Neural cell (in vitro differentiated cells): Measurements from ENCODE around the gene ABCC3. TPM values are rescaled to one million over a fixed set of nuclear protein-coding genes. Genes with fewer than 3 reads are reported as not detected.

Experiments
- H2AFZ ChIP-seq: fragments of 200-600, 300-800 bp; sonication (generic), shearing (Covaris generic); 2 replicates; pipeline ENCODE4 v1.6.0; 2014; ENCODE audit warnings: low read depth, mild to moderate bottlenecking, antibody characterized with exemption, low read length, moderate library complexity
- H3F3A ChIP-seq: fragments of 200-600 bp; shearing (Covaris generic); 2 replicates; pipeline ENCODE4 v1.6.1; 2016; ENCODE audit warnings: mild to moderate bottlenecking, moderate library complexity, mixed read lengths, antibody characterized with exemption, low read length; ENCODE audit not compliant: insufficient read depth, poor library complexity, severe bottlenecking
- H3K27ac ChIP-seq: fragments of 200-600, 300-800 bp; sonication (generic), shearing (Covaris generic); 2 replicates; pipeline ENCODE4 v1.5.1; 2014; ENCODE audit warnings: mild to moderate bottlenecking, low read length, moderate library complexity
- H3K27me3 ChIP-seq: fragments of 300-800, 200-600 bp; sonication (generic), shearing (Covaris generic); 2 replicates; pipeline ENCODE4 v1.6.0; 2014; ENCODE audit warnings: mild to moderate bottlenecking, low read depth, low read length, moderate library complexity; ENCODE audit not compliant: insufficient read depth
- H3K36me3 ChIP-seq: fragments of 300-800, 200-600 bp; sonication (generic), shearing (Covaris generic); 2 replicates; pipeline ENCODE4 v1.5.1; 2014; ENCODE audit warnings: mild to moderate bottlenecking, antibody characterized with exemption, low read length, moderate library complexity; ENCODE audit not compliant: insufficient read depth
- H3K4me2 ChIP-seq: fragments of 300-800, 200-600 bp; sonication (generic), shearing (Covaris generic); 2 replicates; pipeline ENCODE4 v1.6.0; 2014; ENCODE audit warnings: mild to moderate bottlenecking, low read length
- H3K4me3 ChIP-seq: fragments of 300-800, 200-600 bp; sonication (generic), shearing (Covaris generic); 2 replicates; pipeline ENCODE4 v1.5.1; 2014; ENCODE audit warnings: mild to moderate bottlenecking, low read length, moderate library complexity
- H3K79me2 ChIP-seq: fragments of 200-600 bp; shearing (Covaris generic); replicated peaks from 2 replicates; pipeline ENCODE4 v1.6.0; 2014; ENCODE audit warnings: mild to moderate bottlenecking, low read length, moderate library complexity; ENCODE audit not compliant: insufficient read depth
- H3K9ac ChIP-seq: fragments of 300-800, 200-600 bp; sonication (generic), shearing (Covaris generic); 2 replicates; pipeline ENCODE4 v1.6.1; 2016; ENCODE audit warnings: mild to moderate bottlenecking, low read length, mixed read lengths
- H3K9me2 ChIP-seq: fragments of 200-600 bp; shearing (Covaris generic); 2 replicates; pipeline ENCODE4 v1.6.1; 2016; ENCODE audit warnings: mild to moderate bottlenecking, low read length, mixed read lengths; ENCODE audit not compliant: insufficient read depth
- H3K9me3 ChIP-seq: fragments of 200-600, 300-800 bp; sonication (generic), shearing (Covaris generic); 2 replicates; pipeline ENCODE4 v1.6.1; 2016; ENCODE audit warnings: mild to moderate bottlenecking, mixed run types, low read length, moderate library complexity, mixed read lengths
- H4K20me1 ChIP-seq: fragments of 200-600 bp; shearing (Covaris generic); 2 replicates; pipeline ENCODE4 v1.6.1; 2016; ENCODE audit warnings: mild to moderate bottlenecking, mixed run types; ENCODE audit not compliant: insufficient read depth
- CTCF ChIP-seq: fragments of 450-650 bp; IDR thresholded peaks from 2 replicates; pipeline ENCODE4 v1.5.1; 2014; ENCODE audit warnings: antibody characterized with exemption, mild to moderate bottlenecking, moderate library complexity; ENCODE audit not compliant: poor library complexity, severe bottlenecking
- EP300 ChIP-seq: fragments of 450-650 bp; conservative IDR thresholded peaks from 2 replicates; pipeline ENCODE4 v1.6.1; 2014; ENCODE audit warnings: antibody characterized with exemption, mild to moderate bottlenecking, moderate library complexity; ENCODE audit not compliant: poor library complexity, severe bottlenecking
- EZH2 ChIP-seq: fragments of 200-600, 300-800 bp; shearing (Covaris generic), sonication (generic); IDR thresholded peaks from 2 replicates; pipeline ENCODE4 v1.6.1; 2014; ENCODE audit warnings: antibody characterized with exemption, low read length, borderline replicate concordance, mild to moderate bottlenecking; ENCODE audit not compliant: insufficient read depth, poor library complexity, severe bottlenecking
- MXI1 ChIP-seq: fragments of 450-650 bp; conservative IDR thresholded peaks from 2 replicates; pipeline ENCODE4 v1.6.1; 2014; ENCODE audit warnings: antibody characterized with exemption, mild to moderate bottlenecking; ENCODE audit not compliant: poor library complexity, severe bottlenecking
- POLR2AphosphoS5 ChIP-seq: IDR thresholded peaks from 2 replicates; pipeline ENCODE4 v1.6.1; 2012
- RAD21 ChIP-seq: fragments of 450-650 bp; conservative IDR thresholded peaks from 2 replicates; pipeline ENCODE4 v1.6.1; 2014; ENCODE audit warnings: antibody characterized with exemption, mild to moderate bottlenecking, moderate library complexity
- REST ChIP-seq: IDR thresholded peaks from 2 replicates; pipeline ENCODE4 v1.6.1; 2012; ENCODE audit warnings: borderline replicate concordance
- SMC3 ChIP-seq: fragments of 450-650 bp; conservative IDR thresholded peaks from 2 replicates; pipeline ENCODE4 v1.6.1; 2014; ENCODE audit warnings: antibody characterized with exemption, mild to moderate bottlenecking, moderate library complexity; ENCODE audit not compliant: poor library complexity
- TAF1 ChIP-seq: IDR thresholded peaks from 2 replicates; pipeline ENCODE4 v1.6.1; 2012; ENCODE audit warnings: low read depth
- polyA plus RNA-seq: library from polyadenylated mRNA; depleted of rRNA; stranded (reverse); fragments of >200 nt; gene quantifications from 2 replicates; pipeline ENCODE4 v1.2.3, GENCODE V29; 2014

ABCC3 gene
- polyA plus RNA-seq, 1 donor from 2014 or later: not detected

- H3F3A ChIP-seq: no peaks in the 10 kb centered on the region
- no peaks in the 10 kb centered on the region for H3K36me3 ChIP-seq
- no peaks in the 10 kb centered on the region for H4K20me1 ChIP-seq
- H2AFZ ChIP-seq: no peak overlapping the region
- no peak for TF ChIP-seq EP300
- TF ChIP-seq REST: no peak
- no peak for TF ChIP-seq TAF1
- TF ChIP-seq POLR2AphosphoS5: no peak
- no peak for TF ChIP-seq CTCF
- TF ChIP-seq MXI1: no peak
- no peak for TF ChIP-seq SMC3
- H3K4me3 ChIP-seq: no peak overlapping the region
- no peaks in the 10 kb centered on the region for H3K79me2 ChIP-seq
- no peak overlapping the region for H3K27ac ChIP-seq
- no peaks in the 10 kb centered on the region for H3K9me2 ChIP-seq
- no peaks in the 10 kb centered on the region for H3K9me3 ChIP-seq
- no peak overlapping the region for H3K4me2 ChIP-seq
- peaks cover 30% of the 10 kb centered on the region for H3K27me3 ChIP-seq
- H3K9ac ChIP-seq: no peak overlapping the region
Measured at GRCh38 chr17:50638966-50639713, 4.5 kb downstream of the ABCC3 start.

GRCh38 chr17:50640686-50641351, 6.1 kb downstream of the ABCC3 start:
- Histone ChIP-seq H3K36me3 (no peaks in the 10 kb centered on the region), H3K9me3 (no peaks in the 10 kb centered on the region), H2AFZ (no peak overlapping the region), H4K20me1 (no peaks in the 10 kb centered on the region), H3K4me3 (no peak overlapping the region), H3K27me3 (peaks cover 13% of the 10 kb centered on the region), H3K9ac (no peak overlapping the region), H3K4me2 (no peak overlapping the region), H3K9me2 (no peaks in the 10 kb centered on the region), H3K79me2 (no peaks in the 10 kb centered on the region), H3K27ac (no peak overlapping the region), H3F3A (no peaks in the 10 kb centered on the region)
- TF ChIP-seq EP300 (no peak), EZH2 (no peak), RAD21 (no peak), CTCF (no peak), POLR2AphosphoS5 (no peak), TAF1 (no peak), SMC3 (no peak), REST (no peak), MXI1 (no peak)
